Stimulated activated effector memory CD8-positive, alpha-beta T cell treated with anti-CD3 and anti-CD28 coated beads, Interleukin-12 subunit alpha, Interleukin-12 subunit beta, amount 100 ng/mL, for 72 hours (primary cell): Measurements from ENCODE around the gene NFIC.

Experiments
- ATAC-seq: fragments of 150-1000 bp; cut with Tn5 transposase; 2 replicates; pipeline ENCODE4 v1.10.0; 2021
- DNase-seq, 2 donors: peaks; one replicate each; pipeline ENCODE4 v3.0.0; 2021 to 2022; ENCODE audit warnings: low spot score in 2 of 2
- H3K27ac Mint-ChIP-seq: one replicate; pipeline ENCODE4 v1.8.0; 2022; ENCODE audit warnings: mild to moderate bottlenecking, mixed read lengths
- H3K36me3 Mint-ChIP-seq: one replicate; pipeline ENCODE4 v1.8.0; 2022; ENCODE audit warnings: mild to moderate bottlenecking, mixed read lengths
- H3K4me1 Mint-ChIP-seq: one replicate; pipeline ENCODE4 v1.8.0; 2022; ENCODE audit warnings: mixed read lengths
- H3K4me3 Mint-ChIP-seq: one replicate; pipeline ENCODE4 v1.8.0; 2022; ENCODE audit warnings: mild to moderate bottlenecking, mixed read lengths
- H3K9me3 Mint-ChIP-seq: one replicate; pipeline ENCODE4 v1.8.0; 2022; ENCODE audit warnings: mixed read lengths

NFIC gene

GRCh38 chr19:3362217-3362906 lies 4.0 kb upstream of the NFIC start:
- Mint-ChIP-seq H3K36me3 (peaks cover 12% of the 10 kb centered on the region), H3K4me1 (peaks cover 40% of the 10 kb centered on the region), H3K4me3 (peak overlapping the region; percentile 83), H3K9me3 (no peaks in the 10 kb centered on the region), H3K27ac (peak overlapping the region; percentile 35)
- DNase-seq: no peak
- no peak for ATAC-seq

GRCh38 chr19:3363841-3364500 lies 2.4 kb upstream of the NFIC start:
- Mint-ChIP-seq H3K4me1 (peaks cover 40% of the 10 kb centered on the region), H3K9me3 (no peaks in the 10 kb centered on the region), H3K36me3 (peaks cover 3% of the 10 kb centered on the region), H3K27ac (no peak overlapping the region), H3K4me3 (no peak overlapping the region)
- ATAC-seq (no peak), DNase-seq (no peak)

- no peaks in the 10 kb centered on the region for H3K9me3 Mint-ChIP-seq
- H3K4me3 Mint-ChIP-seq: no peak overlapping the region
- ATAC-seq: no peak
Observed at GRCh38 chr19:3364501-3364858, 1.9 kb upstream of the NFIC start.

GRCh38 chr19:3365093-3365835 lies 1.1 kb upstream of the NFIC start:
- Mint-ChIP-seq H3K27ac (peak overlapping the region; percentile 80), H3K36me3 (peaks cover 5% of the 10 kb centered on the region), H3K4me3 (peak overlapping the region; percentile 43), H3K9me3 (no peaks in the 10 kb centered on the region), H3K4me1 (peaks cover 52% of the 10 kb centered on the region)
- DNase-seq (no peak), ATAC-seq (no peak)

More at GRCh38 chr19:3364501-3364858, 1.9 kb upstream of the NFIC start:
- H3K27ac Mint-ChIP-seq: no peak overlapping the region
- H3K36me3 Mint-ChIP-seq: peaks cover 5% of the 10 kb centered on the region
- H3K4me1 Mint-ChIP-seq: peaks cover 44% of the 10 kb centered on the region
- no peak for DNase-seq

GRCh38 chr19:3366753-3367627 lies 607 bp downstream of the NFIC start:
- Mint-ChIP-seq H3K36me3 (peaks cover 8% of the 10 kb centered on the region), H3K9me3 (no peaks in the 10 kb centered on the region), H3K27ac (peak overlapping the region; percentile 66), H3K4me3 (peak overlapping the region; percentile 43), H3K4me1 (peaks cover 62% of the 10 kb centered on the region)
- ATAC-seq: peak; percentile 17
- DNase-seq: no peak

- Mint-ChIP-seq H3K4me1 (peaks cover 57% of the 10 kb centered on the region), H3K36me3 (peaks cover 10% of the 10 kb centered on the region), H3K4me3 (peak overlapping the region; percentile 43), H3K9me3 (no peaks in the 10 kb centered on the region), H3K27ac (no peak overlapping the region)
- no peak for ATAC-seq
- no peak for DNase-seq
Observed at GRCh38 chr19:3367628-3368440, 1.5 kb downstream of the NFIC start.

GRCh38 chr19:3368441-3368795 lies 2.0 kb downstream of the NFIC start:
- no peak for ATAC-seq
- H3K27ac Mint-ChIP-seq: peak overlapping the region; percentile 67
- no peaks in the 10 kb centered on the region for H3K9me3 Mint-ChIP-seq

GRCh38 chr19:3368848-3369336 lies 2.5 kb downstream of the NFIC start:
- H3K4me1 Mint-ChIP-seq: peaks cover 63% of the 10 kb centered on the region
- H3K9me3 Mint-ChIP-seq: no peaks in the 10 kb centered on the region
- peak overlapping the region; percentile 43 for H3K4me3 Mint-ChIP-seq
- DNase-seq (no peak), ATAC-seq (no peak)
- peaks cover 10% of the 10 kb centered on the region for H3K36me3 Mint-ChIP-seq
- H3K27ac Mint-ChIP-seq: peak overlapping the region; percentile 67

More at GRCh38 chr19:3368441-3368795, 2.0 kb downstream of the NFIC start:
- Mint-ChIP-seq H3K4me1 (peaks cover 59% of the 10 kb centered on the region), H3K36me3 (peaks cover 10% of the 10 kb centered on the region), H3K4me3 (peak overlapping the region; percentile 43)
- no peak for DNase-seq

- H3K4me1 Mint-ChIP-seq: peaks cover 69% of the 10 kb centered on the region
- DNase-seq: no peak
- H3K27ac Mint-ChIP-seq: peak overlapping the region; percentile 67
- H3K36me3 Mint-ChIP-seq: peaks cover 10% of the 10 kb centered on the region
- H3K9me3 Mint-ChIP-seq: no peaks in the 10 kb centered on the region
- peak; percentile 47 for ATAC-seq
- peak overlapping the region; percentile 43 for H3K4me3 Mint-ChIP-seq
Observed at GRCh38 chr19:3369337-3370213, 3.2 kb downstream of the NFIC start.

- Mint-ChIP-seq H3K9me3 (no peaks in the 10 kb centered on the region), H3K36me3 (peaks cover 10% of the 10 kb centered on the region), H3K27ac (peak overlapping the region; percentile 67), H3K4me3 (peak overlapping the region; percentile 43), H3K4me1 (peaks cover 66% of the 10 kb centered on the region)
- DNase-seq: no peak
- no peak for ATAC-seq
Observed at GRCh38 chr19:3370214-3370720, 3.9 kb downstream of the NFIC start.

GRCh38 chr19:3370728-3371591 lies 4.6 kb downstream of the NFIC start:
- peaks cover 61% of the 10 kb centered on the region for H3K4me1 Mint-ChIP-seq
- H3K36me3 Mint-ChIP-seq: peaks cover 10% of the 10 kb centered on the region
- ATAC-seq (no peak), DNase-seq (no peak)
- H3K27ac Mint-ChIP-seq: peak overlapping the region; percentile 67
- peak overlapping the region; percentile 43 for H3K4me3 Mint-ChIP-seq
- no peaks in the 10 kb centered on the region for H3K9me3 Mint-ChIP-seq

GRCh38 chr19:3372413-3372812 lies 6.0 kb downstream of the NFIC start:
- ATAC-seq (no peak), DNase-seq (no peak)
- H3K4me1 Mint-ChIP-seq: peaks cover 61% of the 10 kb centered on the region
- H3K36me3 Mint-ChIP-seq: peaks cover 10% of the 10 kb centered on the region
- no peaks in the 10 kb centered on the region for H3K9me3 Mint-ChIP-seq
- no peak overlapping the region for H3K27ac Mint-ChIP-seq
- no peak overlapping the region for H3K4me3 Mint-ChIP-seq
